Measurements from ENCODE around the gene ATP1A2. TPM values are rescaled to one million over a fixed set of nuclear protein-coding genes. Genes with fewer than 3 reads are reported as not detected.

ATP1A2 gene
- total and polyA plus RNA-seq, 12 donors: 0.47 to 4.5 (median 1.5) TPM

DNA sequence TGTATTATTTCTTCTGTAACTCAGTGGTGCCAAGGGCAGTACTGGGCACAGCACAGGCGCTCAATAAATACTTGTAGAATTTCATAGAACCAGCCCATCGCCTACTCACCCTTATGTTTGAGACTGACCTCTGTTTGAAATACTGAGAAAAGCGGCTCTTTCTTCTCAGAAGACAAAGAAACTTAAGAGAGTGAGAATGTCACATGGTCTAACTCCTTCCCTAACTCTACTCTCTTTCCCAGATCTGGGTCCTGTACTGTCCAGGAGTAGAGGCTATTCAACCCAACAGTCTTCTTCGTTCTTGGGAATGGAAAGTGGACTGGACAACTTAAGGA, 21.3 kb upstream of the ATP1A2 start:
- Histone ChIP-seq H3K27ac (no peak overlapping the region), H3K4me1 (replicated peaks in 1 of 2) (peaks cover 1 to 18% of the 10 kb centered on the region in 2 donors), H3K4me3 (no peak overlapping the region), H3K9me3 (replicated peaks in 1 of 3) (no peaks in the 10 kb centered on the region), H3K27me3 (no peaks in the 10 kb centered on the region), H3K36me3 (replicated peaks in 1 of 2) (peaks cover 0 to 18% of the 10 kb centered on the region in 2 donors)
- no peak for DNase-seq
- no peak for TF ChIP-seq POLR2A (IDR thresholded peaks at IDR 0.05)
- TF ChIP-seq, protein P1, sequence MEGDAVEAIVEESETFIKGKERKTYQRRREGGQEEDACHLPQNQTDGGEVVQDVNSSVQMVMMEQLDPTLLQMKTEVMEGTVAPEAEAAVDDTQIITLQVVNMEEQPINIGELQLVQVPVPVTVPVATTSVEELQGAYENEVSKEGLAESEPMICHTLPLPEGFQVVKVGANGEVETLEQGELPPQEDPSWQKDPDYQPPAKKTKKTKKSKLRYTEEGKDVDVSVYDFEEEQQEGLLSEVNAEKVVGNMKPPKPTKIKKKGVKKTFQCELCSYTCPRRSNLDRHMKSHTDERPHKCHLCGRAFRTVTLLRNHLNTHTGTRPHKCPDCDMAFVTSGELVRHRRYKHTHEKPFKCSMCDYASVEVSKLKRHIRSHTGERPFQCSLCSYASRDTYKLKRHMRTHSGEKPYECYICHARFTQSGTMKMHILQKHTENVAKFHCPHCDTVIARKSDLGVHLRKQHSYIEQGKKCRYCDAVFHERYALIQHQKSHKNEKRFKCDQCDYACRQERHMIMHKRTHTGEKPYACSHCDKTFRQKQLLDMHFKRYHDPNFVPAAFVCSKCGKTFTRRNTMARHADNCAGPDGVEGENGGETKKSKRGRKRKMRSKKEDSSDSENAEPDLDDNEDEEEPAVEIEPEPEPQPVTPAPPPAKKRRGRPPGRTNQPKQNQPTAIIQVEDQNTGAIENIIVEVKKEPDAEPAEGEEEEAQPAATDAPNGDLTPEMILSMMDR (IDR thresholded peaks at IDR 0.05): no peak
- intact Hi-C loops (cut with DNase I): loop anchor here (5.0 to 10.0 kb wide), 2 partner anchors 149 to 278 kb away; partner anchors contain the start of gene IGSF9 (in 1 of the 2)
- 88 to 93% (median 91%) methylated on average over 4 of the region's 4 CpGs for WGBS, 4 donors

DNA sequence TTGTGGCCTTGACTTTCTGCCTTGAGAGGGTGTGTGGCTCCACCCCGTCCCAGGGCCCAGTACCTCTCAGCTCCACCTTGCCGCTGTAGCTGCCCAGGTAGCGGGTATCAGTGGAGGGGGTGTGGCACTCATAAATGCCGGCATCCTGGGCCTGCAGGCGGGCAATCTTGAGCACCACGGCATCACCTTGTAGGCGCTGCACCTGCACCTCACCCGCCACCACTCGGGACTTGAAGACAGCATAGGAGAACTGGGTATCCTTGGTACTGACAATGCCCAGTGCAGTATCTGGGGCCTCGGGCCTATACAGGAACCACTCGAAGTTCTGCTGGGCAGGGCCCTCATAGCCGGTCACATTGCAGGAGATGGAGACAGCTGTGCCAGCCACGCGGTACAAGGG, 20.8 kb upstream of the ATP1A2 start:
- TF ChIP-seq, protein P1 (IDR thresholded peaks at IDR 0.05): no peak
- TF ChIP-seq POLR2A (IDR thresholded peaks at IDR 0.05): no peak
- Histone ChIP-seq H3K9me3 (replicated peaks in 1 of 3) (no peaks in the 10 kb centered on the region), H3K36me3 (replicated peaks in 1 of 2) (peaks cover 0 to 18% of the 10 kb centered on the region in 2 donors), H3K27ac (no peak overlapping the region), H3K27me3 (no peaks in the 10 kb centered on the region), H3K4me1 (replicated peaks in 1 of 2) (peaks cover 3 to 18% of the 10 kb centered on the region in 2 donors), H3K4me3 (no peak overlapping the region)
- intact Hi-C loops (cut with DNase I): loop anchor here (5.0 to 10.0 kb wide), 2 partner anchors 150 to 277 kb away; partner anchors contain the start of gene IGSF9 (in 1 of the 2)
- WGBS, 4 donors: 79 to 95% (median 92%) methylated on average over 5 to 14 of the region's 14 CpGs
- no peak for DNase-seq

DNA sequence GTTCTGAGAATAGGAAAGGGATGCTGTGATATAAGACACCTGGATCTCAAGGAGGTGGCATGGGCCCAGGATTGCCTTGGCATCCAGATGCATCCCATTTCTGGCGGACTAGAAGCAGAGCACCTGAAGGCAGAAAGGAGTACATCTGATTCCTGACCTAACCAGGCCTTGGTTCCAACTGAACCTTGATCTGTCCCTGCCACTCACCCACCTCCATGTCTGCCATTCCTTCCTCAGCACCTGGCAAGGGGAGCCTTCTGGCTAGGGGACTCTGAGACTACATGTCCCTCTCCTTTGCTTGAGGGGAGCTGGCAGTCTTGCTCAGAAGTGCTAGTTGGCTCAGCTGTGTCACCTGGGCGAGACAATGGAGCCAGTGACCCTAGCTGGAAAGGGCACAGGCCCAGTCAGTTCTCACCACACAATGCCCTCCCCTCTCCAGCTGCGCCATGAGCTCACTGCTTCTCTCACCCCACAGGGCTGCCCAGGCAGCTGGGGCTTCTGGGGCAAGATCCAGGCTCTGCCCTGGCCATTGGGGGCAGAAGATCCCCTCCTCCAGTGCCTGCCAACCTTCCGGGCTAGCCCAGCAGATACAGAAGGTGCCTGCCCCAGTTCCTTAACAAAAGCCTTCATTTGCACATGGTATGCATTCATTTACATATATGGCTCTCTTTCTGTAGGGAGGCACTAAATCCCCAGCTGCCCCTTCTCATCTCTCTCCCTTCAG, 20.0 kb upstream of the ATP1A2 start:
- H3K4me1 ChIP-seq (replicated peaks in 1 of 2): peaks cover 3 to 18% of the 10 kb centered on the region in 2 donors
- no peak for DNase-seq
- H3K4me3 ChIP-seq: no peak overlapping the region
- intact Hi-C loops (cut with DNase I): loop anchor here in 1 of 2 donors (10.0 kb wide), 1 partner anchor 151 kb away; the partner anchor contains the start of gene IGSF9
- WGBS, 4 donors: 95 to 100% (median 96%) methylated on average over 2 to 4 of the region's 4 CpGs
- no peaks in the 10 kb centered on the region for H3K9me3 ChIP-seq (replicated peaks in 1 of 3)
- no peak for TF ChIP-seq POLR2A (IDR thresholded peaks at IDR 0.05)
- TF ChIP-seq, protein P1 (IDR thresholded peaks at IDR 0.05): no peak
- H3K27me3 ChIP-seq: no peaks in the 10 kb centered on the region
- peaks cover 0 to 18% of the 10 kb centered on the region in 2 donors for H3K36me3 ChIP-seq (replicated peaks in 1 of 2)
- H3K27ac ChIP-seq: no peak overlapping the region

DNA sequence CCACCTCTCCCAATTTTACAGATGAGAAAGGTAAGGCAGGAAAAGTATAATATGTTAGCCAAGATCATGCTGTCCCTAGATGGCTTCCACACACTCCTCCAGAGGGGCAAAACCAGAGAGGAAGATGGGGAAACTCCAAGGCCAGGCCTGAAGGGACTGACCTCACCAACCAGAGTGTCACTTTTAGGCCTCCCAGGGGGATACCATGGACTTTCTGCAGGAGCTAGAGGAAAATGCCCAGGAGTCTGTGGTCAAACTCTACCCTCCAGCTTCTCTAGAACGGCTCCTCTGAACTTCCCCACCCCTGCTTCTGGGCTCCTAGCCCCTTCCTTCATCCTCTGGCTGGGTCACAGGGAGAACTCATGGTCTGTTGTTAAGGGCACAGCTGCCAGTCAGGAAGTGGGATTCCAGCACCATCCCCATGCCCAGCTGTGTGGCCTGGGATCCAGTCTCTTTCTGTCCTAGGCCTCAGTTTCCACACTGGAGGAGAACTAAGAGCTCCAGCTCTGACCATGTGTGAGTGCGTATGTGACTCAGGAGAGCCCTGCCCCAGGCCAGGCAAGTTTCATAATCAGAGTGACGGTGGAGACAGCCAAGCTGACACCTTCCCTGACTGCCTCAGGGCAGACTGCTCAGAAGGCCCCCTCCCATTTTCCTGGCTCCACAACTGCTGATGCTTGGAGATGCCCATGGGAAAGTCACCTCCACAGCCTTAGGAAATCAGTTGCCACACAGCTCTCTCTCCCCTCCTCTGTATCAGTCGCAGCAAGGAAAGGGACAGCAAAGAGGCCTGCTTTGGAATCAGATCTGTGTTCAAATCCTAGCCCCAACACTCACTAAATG, 19.1 kb upstream of the ATP1A2 start:
- Histone ChIP-seq H3K27me3 (no peaks in the 10 kb centered on the region), H3K4me1 (replicated peaks in 1 of 2) (peaks cover 8 to 18% of the 10 kb centered on the region in 2 donors), H3K4me3 (no peak overlapping the region), H3K36me3 (replicated peaks in 1 of 2) (peaks cover 0 to 18% of the 10 kb centered on the region in 2 donors), H3K9me3 (replicated peaks in 1 of 3) (no peaks in the 10 kb centered on the region), H3K27ac (no peak overlapping the region)
- WGBS, 4 donors: 61 to 79% (median 74%) methylated on average over 2 to 4 of the region's 4 CpGs
- DNase-seq: peak in 5 of 7 donors; percentile 42 to 78 (median 60)
- intact Hi-C loops (cut with DNase I): loop anchor here in 1 of 2 donors (10.0 kb wide), 1 partner anchor 152 kb away; the partner anchor contains the start of gene IGSF9
- no peak for TF ChIP-seq POLR2A (IDR thresholded peaks at IDR 0.05)
- TF ChIP-seq, protein P1 (IDR thresholded peaks at IDR 0.05): no peak
